HepG2 (cell line): ENCODE results near the gene LCN2. TPM values are rescaled to one million over a fixed set of nuclear protein-coding genes. Genes with fewer than 3 reads are reported as not detected.
A peak's percentile ranks its signal among the peaks of the same experiment; 100 is the strongest.

Experiments
- ARID2 ChIP-seq: sonication (generic); formaldehyde crosslinking; IDR thresholded peaks from 2 replicates; pipeline ENCODE4 v1.8.1; 2022; ENCODE audit warnings: mild to moderate bottlenecking, missing genetic modification reagents, borderline replicate concordance
- ASH2L ChIP-seq: fragments of 300-600, 200-600 bp; sonication (generic); IDR thresholded peaks from 2 replicates; pipeline ENCODE4 v1.7.0; 2017; ENCODE audit warnings: low read depth, mild to moderate bottlenecking, moderate library complexity, mixed read lengths, low read length; ENCODE audit not compliant: insufficient read length
- CENPT ChIP-seq: sonication (generic); formaldehyde crosslinking; IDR thresholded peaks from 2 replicates; pipeline ENCODE4 v1.8.0; 2022; ENCODE audit warnings: low read depth, mild to moderate bottlenecking, moderate library complexity, missing genetic modification reagents
- ERF ChIP-seq: IDR thresholded peaks from 2 replicates; pipeline ENCODE4 v1.6.1; 2018; ENCODE audit warnings: missing biosample characterization, missing genetic modification reagents
- HCFC1 ChIP-seq: fragments of 150-350 bp; IDR thresholded peaks from 2 replicates; pipeline ENCODE4 v1.6.1; 2014; ENCODE audit warnings: low read depth, low read length
- ISL2 ChIP-seq: sonication (generic); formaldehyde crosslinking; IDR thresholded peaks from 2 replicates; pipeline ENCODE4 v1.5.0; 2020; ENCODE audit warnings: missing genetic modification reagents
- MEIS2 ChIP-seq: sonication (generic); formaldehyde crosslinking; IDR thresholded peaks from 2 replicates; pipeline ENCODE4 v1.9.0; 2021; ENCODE audit warnings: mild to moderate bottlenecking, missing genetic modification reagents
- POLR2G ChIP-seq: fragments of 200-400 bp; formaldehyde crosslinking; IDR thresholded peaks from 2 replicates; pipeline ENCODE4 v1.6.1; 2018; ENCODE audit warnings: mild to moderate bottlenecking, low read depth, low read length, moderate library complexity
- RAD51 ChIP-seq: fragments of 450-650 bp; IDR thresholded peaks from 2 replicates; pipeline ENCODE4 v1.6.1; 2016; ENCODE audit warnings: borderline replicate concordance
- ZBTB8A ChIP-seq: sonication (generic); formaldehyde crosslinking; IDR thresholded peaks from 2 replicates; pipeline ENCODE4 v1.4.0; 2020; ENCODE audit warnings: mild to moderate bottlenecking, low read depth, missing genetic modification reagents, borderline replicate concordance
- ZFP90 ChIP-seq: sonication (generic); formaldehyde crosslinking; IDR thresholded peaks from 2 replicates; pipeline ENCODE4 v1.8.0; 2022; ENCODE audit warnings: missing genetic modification reagents, mild to moderate bottlenecking, inconsistent platforms, borderline replicate concordance
- ZNF10 ChIP-seq: sonication (generic); formaldehyde crosslinking; IDR thresholded peaks from 2 replicates; pipeline ENCODE4 v1.4.0; 2020; ENCODE audit warnings: mild to moderate bottlenecking, low read depth, missing genetic modification reagents, borderline replicate concordance
- ZNF207 ChIP-seq: fragments of 450-650 bp; IDR thresholded peaks from 2 replicates; pipeline ENCODE4 v1.6.1; 2016; ENCODE audit warnings: antibody characterized with exemption, borderline replicate concordance
- ZNF737 ChIP-seq: sonication (generic); formaldehyde crosslinking; IDR thresholded peaks from 2 replicates; pipeline ENCODE4 v1.5.0; 2020; ENCODE audit warnings: missing genetic modification reagents, mild to moderate bottlenecking, borderline replicate concordance
- polyA plus RNA-seq, 8 experiments: library from polyadenylated mRNA; depleted of rRNA in 3 of 8; stranded (reverse) in 7 of 8; unstranded in 1 of 8; fragments of >200 nt; fragmentation: Illumina TruSeq in 4 of 8; extraction: Trizol in 4 of 8; gene quantifications; 2 replicates each; pipeline versions ENCODE4 v1.2.1 to v1.2.3, GENCODE V29; 2011 to 2016; ENCODE audit warnings: low read depth in 4 of 8, missing spikeins in 1 of 8, mixed read lengths in 1 of 8; ENCODE audit not compliant: insufficient read depth in 1 of 8
- total RNA-seq, 5 experiments: library from RNA; depleted of rRNA; stranded (reverse); fragments of >200 nt; fragmentation: Illumina TruSeq; extraction: Trizol; gene quantifications; 2 replicates each; pipeline ENCODE4 v1.2.3, GENCODE V29; 2016; ENCODE audit warnings: low read depth in 1 of 5
- TF ChIP-seq, protein P1 (sequence below): IDR thresholded peaks from 2 replicates; pipeline ENCODE4 v1.6.1; 2016
- TF ChIP-seq, protein P2 (sequence below): sonication (generic); formaldehyde crosslinking; IDR thresholded peaks from 2 replicates; pipeline ENCODE4 v1.5.1; 2020; ENCODE audit warnings: missing genetic modification reagents, mild to moderate bottlenecking, borderline replicate concordance
- TF ChIP-seq, protein P3 (sequence below): sonication (generic); formaldehyde crosslinking; IDR thresholded peaks from 2 replicates; pipeline ENCODE4 v1.8.1; 2023; ENCODE audit warnings: mild to moderate bottlenecking, missing genetic modification reagents
- TF ChIP-seq, protein P4 (sequence below): IDR thresholded peaks from 2 replicates; pipeline ENCODE4 v1.6.1; 2016; ENCODE audit warnings: low read depth
- TF ChIP-seq, protein P5 (sequence below): sonication (generic); formaldehyde crosslinking; IDR thresholded peaks from 2 replicates; pipeline ENCODE4 v1.4.0; 2020; ENCODE audit warnings: missing genetic modification reagents

The LCN2 gene
- total and polyA plus RNA-seq, 2 of the 13 experiments (the other 11 are each of a cell fraction or from before 2014, with no cell fraction given): 0.38 to 1.4 TPM

DNA sequence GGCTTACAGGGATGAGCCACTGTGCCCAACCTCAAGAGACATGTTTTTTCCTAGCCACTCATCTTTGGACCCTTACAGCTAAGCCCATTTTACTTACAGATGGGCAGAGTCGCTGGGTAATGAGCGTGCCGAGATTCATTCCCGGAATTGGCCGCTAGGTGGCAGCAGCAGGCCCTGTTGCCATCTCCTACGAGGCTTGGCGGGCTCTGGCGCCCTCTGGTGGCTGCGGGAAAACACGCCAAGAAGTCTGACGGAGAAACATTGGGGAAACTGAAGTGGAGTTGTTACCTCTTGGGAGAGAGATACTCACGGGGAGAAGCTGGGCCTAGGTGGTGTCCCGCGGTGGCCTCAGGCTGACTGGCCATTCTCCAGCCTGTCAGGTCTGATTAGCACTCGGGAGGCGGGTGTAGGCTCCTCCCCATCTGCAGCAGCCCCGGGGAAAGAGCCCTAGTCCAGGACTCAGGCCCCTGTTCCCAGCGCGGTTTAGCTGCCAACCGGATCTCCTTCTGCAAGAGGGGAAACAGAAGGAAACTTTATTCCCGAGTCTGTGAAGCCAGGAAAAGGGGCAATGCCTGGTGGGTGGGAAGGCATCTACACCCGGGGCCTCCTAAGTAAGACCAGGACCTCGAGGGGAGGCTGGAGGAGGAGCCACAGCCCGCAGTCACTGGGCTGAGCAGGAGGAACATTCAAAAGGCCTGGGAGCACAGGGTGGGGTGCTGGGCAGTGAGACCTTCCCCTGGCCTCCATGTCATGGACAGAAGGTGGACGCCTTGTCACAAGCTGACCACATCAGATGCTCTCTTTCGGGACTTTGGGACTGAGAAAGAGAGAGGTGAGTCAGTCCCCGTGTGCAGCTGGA, 31.4 kb upstream of the LCN2 start (continued):
- TF ChIP-seq, protein P1, sequence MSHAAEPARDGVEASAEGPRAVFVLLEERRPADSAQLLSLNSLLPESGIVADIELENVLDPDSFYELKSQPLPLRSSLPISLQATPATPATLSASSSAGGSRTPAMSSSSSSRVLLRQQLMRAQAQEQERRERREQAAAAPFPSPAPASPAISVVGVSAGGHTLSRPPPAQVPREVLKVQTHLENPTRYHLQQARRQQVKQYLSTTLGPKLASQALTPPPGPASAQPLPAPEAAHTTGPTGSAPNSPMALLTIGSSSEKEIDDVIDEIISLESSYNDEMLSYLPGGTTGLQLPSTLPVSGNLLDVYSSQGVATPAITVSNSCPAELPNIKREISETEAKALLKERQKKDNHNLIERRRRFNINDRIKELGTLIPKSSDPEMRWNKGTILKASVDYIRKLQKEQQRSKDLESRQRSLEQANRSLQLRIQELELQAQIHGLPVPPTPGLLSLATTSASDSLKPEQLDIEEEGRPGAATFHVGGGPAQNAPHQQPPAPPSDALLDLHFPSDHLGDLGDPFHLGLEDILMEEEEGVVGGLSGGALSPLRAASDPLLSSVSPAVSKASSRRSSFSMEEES: no peak
- TF ChIP-seq, protein P2, sequence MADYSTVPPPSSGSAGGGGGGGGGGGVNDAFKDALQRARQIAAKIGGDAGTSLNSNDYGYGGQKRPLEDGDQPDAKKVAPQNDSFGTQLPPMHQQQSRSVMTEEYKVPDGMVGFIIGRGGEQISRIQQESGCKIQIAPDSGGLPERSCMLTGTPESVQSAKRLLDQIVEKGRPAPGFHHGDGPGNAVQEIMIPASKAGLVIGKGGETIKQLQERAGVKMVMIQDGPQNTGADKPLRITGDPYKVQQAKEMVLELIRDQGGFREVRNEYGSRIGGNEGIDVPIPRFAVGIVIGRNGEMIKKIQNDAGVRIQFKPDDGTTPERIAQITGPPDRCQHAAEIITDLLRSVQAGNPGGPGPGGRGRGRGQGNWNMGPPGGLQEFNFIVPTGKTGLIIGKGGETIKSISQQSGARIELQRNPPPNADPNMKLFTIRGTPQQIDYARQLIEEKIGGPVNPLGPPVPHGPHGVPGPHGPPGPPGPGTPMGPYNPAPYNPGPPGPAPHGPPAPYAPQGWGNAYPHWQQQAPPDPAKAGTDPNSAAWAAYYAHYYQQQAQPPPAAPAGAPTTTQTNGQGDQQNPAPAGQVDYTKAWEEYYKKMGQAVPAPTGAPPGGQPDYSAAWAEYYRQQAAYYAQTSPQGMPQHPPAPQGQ (CRISPR knock-in tag): no peak
- TF ChIP-seq, protein P3, sequence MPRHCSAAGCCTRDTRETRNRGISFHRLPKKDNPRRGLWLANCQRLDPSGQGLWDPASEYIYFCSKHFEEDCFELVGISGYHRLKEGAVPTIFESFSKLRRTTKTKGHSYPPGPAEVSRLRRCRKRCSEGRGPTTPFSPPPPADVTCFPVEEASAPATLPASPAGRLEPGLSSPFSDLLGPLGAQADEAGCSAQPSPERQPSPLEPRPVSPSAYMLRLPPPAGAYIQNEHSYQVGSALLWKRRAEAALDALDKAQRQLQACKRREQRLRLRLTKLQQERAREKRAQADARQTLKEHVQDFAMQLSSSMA (CRISPR knock-in tag): no peak
- TF ChIP-seq, protein P4, sequence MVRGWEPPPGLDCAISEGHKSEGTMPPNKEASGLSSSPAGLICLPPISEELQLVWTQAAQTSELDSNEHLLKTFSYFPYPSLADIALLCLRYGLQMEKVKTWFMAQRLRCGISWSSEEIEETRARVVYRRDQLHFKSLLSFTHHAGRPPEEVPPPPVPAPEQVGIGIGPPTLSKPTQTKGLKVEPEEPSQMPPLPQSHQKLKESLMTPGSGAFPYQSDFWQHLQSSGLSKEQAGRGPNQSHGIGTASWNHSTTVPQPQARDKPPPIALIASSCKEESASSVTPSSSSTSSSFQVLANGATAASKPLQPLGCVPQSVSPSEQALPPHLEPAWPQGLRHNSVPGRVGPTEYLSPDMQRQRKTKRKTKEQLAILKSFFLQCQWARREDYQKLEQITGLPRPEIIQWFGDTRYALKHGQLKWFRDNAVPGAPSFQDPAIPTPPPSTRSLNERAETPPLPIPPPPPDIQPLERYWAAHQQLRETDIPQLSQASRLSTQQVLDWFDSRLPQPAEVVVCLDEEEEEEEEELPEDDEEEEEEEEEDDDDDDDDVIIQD: peak; percentile 44; the same call in 1 of the 2 replicates
- TF ChIP-seq ZNF207 (no peak), CENPT (no peak), MEIS2 (CRISPR knock-in tag) (no peak; the same call in 1 of the 2 replicates), RAD51 (no peak), ERF (CRISPR knock-in tag) (peak; percentile 89), ASH2L (no peak), ISL2 (CRISPR knock-in tag) (0 out of 2 replicates have a peak, but pooled peaks have one; percentile 50), ZBTB8A (CRISPR knock-in tag) (no peak), POLR2G (no peak), HCFC1 (peak; percentile 16; the same call in 1 of the 2 replicates), ZFP90 (CRISPR knock-in tag) (no peak), ZNF737 (CRISPR knock-in tag) (no peak), ZNF10 (no peak), ARID2 (no peak)
- TF ChIP-seq, protein P5, sequence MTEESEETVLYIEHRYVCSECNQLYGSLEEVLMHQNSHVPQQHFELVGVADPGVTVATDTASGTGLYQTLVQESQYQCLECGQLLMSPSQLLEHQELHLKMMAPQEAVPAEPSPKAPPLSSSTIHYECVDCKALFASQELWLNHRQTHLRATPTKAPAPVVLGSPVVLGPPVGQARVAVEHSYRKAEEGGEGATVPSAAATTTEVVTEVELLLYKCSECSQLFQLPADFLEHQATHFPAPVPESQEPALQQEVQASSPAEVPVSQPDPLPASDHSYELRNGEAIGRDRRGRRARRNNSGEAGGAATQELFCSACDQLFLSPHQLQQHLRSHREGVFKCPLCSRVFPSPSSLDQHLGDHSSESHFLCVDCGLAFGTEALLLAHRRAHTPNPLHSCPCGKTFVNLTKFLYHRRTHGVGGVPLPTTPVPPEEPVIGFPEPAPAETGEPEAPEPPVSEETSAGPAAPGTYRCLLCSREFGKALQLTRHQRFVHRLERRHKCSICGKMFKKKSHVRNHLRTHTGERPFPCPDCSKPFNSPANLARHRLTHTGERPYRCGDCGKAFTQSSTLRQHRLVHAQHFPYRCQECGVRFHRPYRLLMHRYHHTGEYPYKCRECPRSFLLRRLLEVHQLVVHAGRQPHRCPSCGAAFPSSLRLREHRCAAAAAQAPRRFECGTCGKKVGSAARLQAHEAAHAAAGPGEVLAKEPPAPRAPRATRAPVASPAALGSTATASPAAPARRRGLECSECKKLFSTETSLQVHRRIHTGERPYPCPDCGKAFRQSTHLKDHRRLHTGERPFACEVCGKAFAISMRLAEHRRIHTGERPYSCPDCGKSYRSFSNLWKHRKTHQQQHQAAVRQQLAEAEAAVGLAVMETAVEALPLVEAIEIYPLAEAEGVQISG (CRISPR knock-in tag): peak; percentile 76
